PC-9 (cell line): Measurements from ENCODE around the gene CENPA.

Source experiments
- EZH2 ChIP-seq: fragments of 200-600 bp; sonication (generic); IDR thresholded peaks from 2 replicates; pipeline ENCODE4 v1.8.0; 2017; ENCODE audit warnings: antibody characterized with exemption, low read depth
- TF ChIP-seq, protein P1 (sequence below): fragments of 200-600 bp; sonication (generic); conservative IDR thresholded peaks from 2 replicates; pipeline ENCODE4 v1.6.1; 2017; ENCODE audit warnings: mixed run types, antibody characterized with exemption, mild to moderate bottlenecking, moderate library complexity

DNA sequence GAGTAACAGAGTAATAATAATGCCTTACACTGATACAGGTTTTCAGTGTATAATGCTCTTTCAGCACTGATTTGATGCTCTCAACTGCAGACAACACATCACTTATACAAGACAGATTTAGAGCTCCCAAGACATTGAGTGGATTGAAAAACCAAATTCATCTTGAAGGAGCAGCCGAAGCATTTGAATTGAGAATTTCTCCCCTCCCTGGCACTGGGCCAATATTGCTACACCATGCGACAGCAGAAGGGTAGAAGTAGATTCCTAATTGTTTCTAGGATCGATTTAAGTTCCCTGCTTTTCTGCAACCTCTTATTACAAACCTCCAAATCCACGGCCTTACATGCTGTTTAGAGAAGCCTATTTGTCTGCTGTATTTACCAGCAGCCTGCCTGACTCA is 15.5 kb downstream of the CENPA start:
- no peak for TF ChIP-seq EZH2
- TF ChIP-seq, protein P1, sequence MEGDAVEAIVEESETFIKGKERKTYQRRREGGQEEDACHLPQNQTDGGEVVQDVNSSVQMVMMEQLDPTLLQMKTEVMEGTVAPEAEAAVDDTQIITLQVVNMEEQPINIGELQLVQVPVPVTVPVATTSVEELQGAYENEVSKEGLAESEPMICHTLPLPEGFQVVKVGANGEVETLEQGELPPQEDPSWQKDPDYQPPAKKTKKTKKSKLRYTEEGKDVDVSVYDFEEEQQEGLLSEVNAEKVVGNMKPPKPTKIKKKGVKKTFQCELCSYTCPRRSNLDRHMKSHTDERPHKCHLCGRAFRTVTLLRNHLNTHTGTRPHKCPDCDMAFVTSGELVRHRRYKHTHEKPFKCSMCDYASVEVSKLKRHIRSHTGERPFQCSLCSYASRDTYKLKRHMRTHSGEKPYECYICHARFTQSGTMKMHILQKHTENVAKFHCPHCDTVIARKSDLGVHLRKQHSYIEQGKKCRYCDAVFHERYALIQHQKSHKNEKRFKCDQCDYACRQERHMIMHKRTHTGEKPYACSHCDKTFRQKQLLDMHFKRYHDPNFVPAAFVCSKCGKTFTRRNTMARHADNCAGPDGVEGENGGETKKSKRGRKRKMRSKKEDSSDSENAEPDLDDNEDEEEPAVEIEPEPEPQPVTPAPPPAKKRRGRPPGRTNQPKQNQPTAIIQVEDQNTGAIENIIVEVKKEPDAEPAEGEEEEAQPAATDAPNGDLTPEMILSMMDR = no peak
